ENCODE measurements around the gene DPF3.

The DPF3 gene

DNA sequence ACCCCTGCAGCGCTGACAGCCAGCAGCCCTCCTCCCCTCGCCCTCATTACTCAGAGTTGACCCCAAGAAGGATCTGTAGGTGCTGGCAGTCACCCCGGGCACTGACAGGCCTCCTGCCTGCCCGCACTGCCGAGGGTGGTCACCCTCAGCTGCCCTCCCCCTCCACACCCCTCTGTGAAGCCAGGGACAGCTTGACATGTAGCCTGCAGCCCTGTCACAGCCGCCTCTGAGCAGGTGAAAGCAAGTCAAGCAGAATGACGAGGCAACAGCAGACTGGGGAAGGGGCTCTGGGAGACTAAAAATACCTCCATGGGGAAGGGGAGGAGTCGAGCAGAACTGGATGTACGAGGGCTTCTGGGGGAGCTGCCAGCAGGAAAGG is 178.1 kb downstream of the DPF3 start:
- DNase-seq (ENCODE audit: low spot score), result no peak

DNA sequence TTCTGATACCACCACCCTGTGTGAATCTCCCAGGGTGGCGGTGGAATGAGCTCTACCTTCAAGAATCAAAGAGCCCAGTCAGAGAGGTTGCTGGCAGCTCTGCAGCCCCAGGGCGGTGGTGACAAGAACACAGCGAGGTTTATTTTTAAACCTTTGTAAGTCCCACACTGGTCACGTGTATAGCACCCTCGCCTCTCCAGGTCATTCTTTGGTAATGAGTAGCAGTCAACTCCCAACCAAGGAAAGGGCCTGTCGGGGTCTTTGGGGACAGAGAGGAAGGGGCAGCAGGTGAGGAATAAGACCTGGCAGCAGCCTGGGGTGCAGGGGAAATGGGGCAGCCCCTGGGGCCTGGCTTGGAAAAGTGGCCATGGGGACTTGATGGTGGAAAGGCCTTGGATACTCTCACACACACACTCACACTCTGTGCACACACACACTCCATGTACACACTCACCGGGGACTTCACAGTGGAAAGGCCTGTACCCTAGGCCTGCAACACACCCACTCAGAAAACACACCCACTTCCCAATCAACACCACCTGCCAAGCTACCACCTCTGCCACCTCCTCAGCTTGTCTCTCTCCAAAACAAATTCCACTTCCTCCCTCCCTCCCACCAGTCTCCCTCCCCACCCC is 178.6 kb downstream of the DPF3 start:
- DNase-seq (ENCODE audit: low spot score), result no peak

DNA sequence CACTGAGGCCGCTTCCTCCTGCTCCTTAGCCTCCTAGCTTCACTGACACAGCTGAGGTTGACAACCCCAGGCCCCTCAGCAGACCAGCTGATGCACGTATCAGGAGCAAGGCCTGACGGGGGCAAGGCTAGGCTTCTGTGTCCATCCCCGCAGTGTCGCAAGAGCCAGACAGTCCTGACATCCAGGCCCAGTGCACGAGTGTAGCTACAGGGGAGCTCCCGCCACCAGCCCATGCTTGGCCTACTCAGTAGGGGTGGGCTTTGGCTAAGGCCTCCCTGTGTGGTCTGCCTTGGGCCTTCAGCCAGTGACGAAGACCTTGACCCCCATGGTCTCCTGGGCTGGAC is 179.1 kb downstream of the DPF3 start:
- no peak for DNase-seq (ENCODE audit: low spot score)

DNA sequence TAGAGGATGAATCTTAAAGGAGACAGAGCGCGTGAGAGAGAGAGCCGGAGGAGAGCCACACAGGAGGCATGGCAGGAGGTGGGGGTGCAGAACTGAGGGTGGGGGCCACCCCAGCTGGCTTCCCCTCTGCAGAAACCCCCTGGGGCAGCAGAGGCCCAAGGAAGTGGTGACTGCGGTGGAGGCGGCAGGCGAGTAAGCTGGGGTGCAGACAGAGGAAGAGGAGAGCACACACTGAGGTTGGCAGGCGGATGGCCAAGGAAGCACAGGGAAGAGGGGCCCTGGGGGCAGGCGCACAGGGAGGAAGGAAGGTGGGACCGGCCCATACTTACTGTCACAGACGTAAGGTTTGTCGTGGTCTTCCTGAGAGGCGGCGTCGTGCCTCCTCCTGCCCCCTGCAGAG is 179.8 kb downstream of the DPF3 start:
- DNase-seq (ENCODE audit: low spot score), result no peak

DNA sequence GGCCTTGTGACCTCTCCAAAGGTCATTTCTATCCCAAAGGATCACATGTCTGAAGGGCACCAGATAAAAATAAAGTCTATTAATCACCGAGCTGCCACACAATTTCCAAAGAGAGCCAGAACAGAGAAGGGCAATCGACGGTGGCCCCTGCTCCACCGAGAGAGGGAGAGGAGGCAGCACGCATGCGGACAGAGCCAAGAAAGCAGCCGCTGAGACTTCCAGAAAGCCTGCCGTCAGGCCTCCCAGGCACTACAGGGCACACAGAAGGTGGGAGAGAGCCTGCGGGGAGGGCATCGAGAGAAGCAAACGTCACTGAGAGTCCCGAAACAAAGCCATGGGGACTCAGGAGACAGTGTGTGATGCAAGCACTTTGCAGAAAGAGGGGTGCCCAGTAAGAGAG is 182.0 kb downstream of the DPF3 start:
- DNase-seq (ENCODE audit: low spot score), result no peak

DNA sequence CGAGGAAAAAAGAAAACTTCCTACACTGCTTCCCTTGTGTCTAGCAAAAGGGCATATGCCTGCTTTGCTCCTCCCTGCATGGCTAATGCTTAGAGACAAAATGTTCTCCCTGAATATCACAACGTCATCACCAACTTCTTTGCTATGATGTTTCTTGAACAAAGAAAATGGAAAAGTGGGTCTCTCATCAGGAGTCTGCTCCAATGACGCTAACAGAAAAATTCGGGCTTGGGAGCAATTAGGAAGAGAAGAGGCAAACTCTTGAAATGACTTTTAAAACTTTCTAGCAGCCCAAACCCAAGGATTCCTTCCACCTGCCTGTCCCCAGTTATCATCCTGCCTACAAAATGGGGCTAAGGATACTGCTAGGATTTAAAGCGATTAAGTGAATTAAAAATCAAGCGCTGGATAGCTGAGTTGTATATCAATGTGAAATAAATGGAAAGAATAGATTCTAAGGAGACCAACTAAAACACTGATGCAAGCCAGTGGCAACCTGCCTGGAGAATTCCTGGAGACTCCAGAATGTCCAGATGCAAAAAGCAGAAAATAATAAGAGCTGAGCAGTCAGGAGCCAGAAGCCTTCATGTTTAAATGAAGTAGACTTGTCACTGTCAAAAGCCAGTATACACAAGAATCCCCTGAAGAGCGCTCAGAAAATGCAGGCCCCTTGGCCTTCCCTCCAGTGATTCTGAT is 183.8 kb downstream of the DPF3 start:
- no peak for DNase-seq (ENCODE audit: low spot score)

DNA sequence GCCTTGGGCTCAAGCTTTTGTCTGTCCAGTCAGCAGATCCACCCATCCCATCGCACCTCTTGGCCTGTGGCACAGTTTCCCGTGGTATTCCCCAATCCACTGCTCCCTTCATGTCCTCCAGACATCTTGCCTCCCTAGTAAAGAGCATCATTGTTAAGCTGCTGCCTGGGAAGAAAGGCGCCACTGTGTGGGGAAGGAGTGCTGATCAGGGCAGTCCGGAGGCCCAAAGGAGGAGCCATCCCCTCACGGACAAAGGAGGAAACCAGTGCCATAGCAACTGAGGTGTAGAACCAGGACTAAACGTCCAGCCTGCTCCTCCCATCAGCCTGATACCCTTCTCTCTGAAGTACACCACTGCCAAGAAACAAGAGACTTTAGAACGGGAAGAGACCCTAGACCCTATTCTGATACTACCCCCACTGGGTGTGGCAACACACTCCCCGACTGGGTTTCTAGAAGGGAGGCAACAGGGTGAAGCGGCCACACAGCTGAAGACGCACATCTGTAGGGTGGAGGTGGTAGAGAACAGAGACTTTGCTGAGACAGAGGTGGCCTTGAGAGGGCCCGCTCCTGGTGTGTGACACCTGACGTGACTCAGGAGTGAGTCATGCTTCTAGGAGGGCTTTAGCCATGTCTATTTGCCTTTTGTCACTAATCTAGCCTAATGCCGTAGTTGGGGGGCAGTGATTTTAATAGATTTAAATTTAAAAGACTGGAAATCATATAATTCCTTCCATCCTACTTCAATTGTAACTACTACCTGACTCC is 185.0 kb downstream of the DPF3 start:
- no peak for DNase-seq (ENCODE audit: low spot score)

DNA sequence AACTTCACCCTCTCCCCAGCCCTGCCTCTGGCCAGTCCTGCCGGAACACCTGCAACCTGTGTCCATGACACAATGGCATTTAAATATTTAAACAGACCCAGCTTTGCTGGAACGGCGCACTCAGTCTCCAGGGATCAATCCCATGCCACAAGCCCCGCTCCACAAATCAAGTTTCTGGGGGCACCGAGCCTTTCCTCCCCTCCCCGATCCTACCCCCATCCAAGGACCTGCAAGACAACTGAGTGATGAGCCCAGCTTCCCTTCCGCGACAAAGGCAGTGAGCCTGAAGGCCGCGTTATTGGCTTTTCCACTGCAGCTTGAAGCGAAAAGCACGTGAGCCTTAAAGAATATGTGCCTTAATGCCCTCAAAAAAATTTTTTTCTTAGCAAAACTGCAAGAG is 185.7 kb downstream of the DPF3 start:
- no peak for DNase-seq (ENCODE audit: low spot score)

DNA sequence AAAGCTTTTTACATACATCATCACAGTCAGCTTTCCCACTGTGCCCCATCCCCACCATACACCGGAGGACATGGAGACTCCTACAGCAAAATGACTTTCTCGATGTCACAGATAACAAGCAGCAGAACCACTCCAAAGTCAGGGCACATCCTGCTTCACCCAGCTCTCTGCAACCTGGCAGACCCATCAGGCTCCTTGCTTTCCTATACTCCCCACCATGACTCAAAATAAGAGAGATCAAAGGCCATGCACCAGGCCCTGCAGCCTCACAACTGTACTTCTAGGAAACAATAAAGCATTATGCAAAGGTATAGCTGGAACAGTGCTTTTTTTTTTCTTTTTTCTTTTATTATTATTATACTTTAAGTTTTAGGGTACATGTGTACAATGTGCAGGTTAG is 187.4 kb downstream of the DPF3 start:
- no peak for DNase-seq (ENCODE audit: low spot score)

DNA sequence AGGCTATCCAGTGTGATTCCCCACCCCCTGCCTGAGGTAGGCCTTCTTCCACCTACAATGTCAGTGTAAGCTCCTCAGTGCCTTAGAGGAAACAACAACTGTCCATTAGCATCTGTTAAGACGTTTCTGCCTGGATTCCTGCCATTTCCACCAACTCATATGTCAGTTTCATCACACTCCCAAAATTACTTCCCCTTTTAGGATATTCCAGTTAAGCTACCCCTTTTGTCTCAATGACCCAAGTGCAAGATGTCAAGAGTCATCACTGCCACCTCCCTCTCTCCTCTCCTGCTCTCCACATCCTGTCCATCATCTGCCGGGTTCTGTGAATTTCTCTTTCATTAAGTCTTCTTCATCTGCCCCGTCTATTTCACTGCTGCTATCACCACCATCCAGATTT is 189.4 kb downstream of the DPF3 start:
- DNase-seq (ENCODE audit: low spot score), result no peak

DNA sequence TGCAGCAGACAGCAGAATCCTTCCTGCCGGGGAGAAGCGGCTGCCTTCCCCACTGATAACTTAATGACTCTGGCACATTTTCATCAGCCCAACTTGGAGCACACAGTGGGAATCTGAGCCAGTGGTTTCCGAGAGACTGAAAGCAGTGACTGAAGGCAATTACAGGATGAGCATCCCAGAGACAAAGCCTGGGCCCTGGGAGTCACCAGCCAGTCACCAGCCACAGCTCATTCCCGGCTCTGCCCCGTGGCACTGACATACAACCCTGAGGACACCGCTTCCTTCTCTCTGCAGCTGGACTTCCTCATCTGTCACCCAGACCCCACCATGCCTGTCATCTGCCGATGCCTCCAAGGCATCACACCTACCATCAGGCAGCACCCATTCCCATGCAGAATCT is 192.3 kb downstream of the DPF3 start:
- DNase-seq (ENCODE audit: low spot score), result no peak

DNA sequence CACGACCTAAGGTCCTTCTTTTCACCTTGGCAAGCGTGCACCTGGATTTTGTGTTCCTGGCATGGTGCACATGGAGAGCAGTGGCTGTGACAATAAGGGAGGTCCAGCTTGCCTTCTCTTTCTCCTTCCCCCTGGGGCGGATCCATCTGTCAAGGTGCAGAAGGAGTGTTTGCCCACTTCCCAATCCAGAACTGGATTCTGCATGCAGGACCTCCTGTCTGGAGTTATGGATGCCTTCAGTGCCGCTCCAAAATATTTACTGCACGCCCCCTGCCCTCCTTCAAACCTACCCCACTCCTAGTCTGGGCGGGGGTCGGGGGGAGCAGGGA is 192.7 kb downstream of the DPF3 start:
- DNase-seq (ENCODE audit: low spot score), result no peak

DNA sequence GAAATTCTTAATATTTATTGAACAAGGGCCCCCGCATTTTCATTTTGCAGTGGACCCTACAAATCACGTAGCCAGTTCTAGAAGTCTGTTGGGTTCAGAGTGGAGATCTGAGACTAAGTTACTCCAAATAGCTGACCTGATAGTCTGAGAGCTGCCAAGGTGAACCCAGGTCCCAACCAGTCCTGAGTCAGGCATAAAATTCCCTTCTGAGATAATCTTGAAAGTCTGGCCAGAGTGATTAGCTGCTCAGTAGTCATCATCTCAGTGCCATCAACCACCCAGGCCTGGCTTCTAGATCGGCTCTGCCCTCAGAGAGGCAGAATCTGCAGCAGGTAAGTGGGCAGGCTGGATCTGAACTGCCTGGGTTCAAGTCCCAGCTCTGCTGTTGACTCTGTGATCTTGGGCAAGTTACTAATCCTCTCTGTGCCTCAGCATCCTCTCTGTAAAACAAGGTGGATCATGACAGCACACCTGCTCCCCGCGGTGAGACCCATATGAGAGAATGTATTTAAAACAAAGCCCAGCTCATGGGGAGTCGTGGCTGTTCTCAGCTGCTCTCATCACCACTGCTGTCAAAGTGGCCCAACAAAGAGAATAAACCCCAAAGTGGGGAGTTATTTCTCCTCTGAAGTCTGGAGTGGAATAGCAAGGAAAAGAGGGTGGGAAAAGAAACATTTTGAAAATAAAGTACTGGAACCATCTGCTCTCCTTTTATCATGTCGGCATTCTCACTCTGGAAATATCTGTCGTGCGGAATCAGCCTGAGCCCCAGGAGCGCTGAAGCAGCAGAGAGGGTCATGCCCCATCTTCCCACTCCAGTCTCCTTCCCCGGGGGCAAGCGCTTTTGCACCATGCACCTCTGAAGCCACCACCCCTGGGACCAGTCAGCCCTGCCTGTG is 193.3 kb downstream of the DPF3 start:
- DNase-seq (ENCODE audit: low spot score), result no peak

DNA sequence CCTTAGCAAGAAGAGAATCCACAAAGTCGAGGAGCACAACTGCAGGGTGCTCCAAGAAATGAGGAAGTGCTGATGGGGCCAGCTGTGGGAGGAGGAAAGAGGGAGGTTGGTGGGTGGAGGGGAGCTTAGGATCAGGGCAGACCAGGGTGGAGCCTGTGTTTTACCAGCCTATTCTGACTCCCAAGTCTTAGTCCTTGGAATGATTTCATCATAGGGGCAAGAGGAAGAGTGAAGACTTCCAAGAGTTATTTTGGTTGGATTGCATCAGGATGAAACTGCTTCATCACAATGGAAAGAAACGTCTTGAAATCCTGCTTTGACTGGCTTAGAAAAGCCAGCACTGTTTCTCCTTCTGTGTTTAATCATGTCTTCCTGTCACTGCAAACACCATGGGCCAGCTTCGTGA is 194.0 kb downstream of the DPF3 start:
- DNase-seq (ENCODE audit: low spot score), result no peak

DNA sequence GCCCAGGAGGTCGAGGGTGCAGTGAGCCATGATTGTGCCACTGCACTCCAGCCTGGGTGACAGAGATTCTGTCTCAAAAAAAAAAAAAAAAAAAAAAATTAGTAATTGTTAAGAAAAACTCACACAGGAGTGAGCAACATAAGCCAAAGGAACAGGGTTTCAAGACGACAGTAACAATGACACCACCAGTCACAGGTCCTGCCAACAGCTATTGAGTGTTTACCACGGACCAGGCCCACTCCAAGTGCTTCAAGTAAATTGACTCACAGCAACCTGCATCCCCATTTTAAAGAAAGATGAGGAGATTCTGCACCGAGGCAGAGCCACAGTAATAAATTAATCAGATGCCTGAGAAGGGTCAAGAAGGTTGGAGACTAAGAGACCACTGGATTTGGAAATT is 194.5 kb downstream of the DPF3 start:
- no peak for DNase-seq (ENCODE audit: low spot score)

DNA sequence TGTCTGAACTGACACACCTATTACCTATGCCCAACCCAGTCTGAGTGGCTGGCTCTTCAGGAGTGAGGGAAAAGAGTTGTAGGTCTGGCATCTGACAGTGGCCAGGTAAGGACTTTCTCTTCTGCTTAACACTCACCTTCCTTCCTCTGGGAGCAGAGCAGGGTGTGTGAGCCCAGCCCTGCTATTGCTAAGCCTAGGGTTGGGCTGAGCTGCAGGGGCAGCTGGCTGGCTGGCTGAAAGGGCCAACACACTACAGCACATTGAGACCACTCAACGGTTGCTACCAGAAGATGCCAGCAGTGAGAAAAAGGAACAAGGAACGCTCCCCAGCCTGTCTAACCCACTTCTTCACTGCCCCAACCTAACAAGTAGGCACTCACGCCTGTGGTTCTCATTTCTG is 201.2 kb downstream of the DPF3 start:
- no peak for DNase-seq (ENCODE audit: low spot score)

DNA sequence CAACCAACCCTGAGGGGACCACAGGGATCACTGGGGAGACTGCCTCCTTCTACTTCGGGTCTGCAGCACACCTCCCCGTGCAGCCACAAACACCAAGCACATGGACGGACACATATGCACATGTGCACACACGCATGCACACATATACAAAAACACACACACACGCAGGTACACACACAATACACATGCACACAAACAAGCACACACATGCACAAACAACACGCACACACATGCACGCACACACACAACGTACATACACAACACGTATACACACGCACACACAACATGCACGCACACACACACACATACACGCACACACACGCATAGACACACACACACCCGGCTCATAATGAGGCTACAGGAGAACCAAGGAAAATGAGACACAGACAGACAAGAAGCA is 203.6 kb downstream of the DPF3 start:
- DNase-seq (ENCODE audit: low spot score), result no peak

DNA sequence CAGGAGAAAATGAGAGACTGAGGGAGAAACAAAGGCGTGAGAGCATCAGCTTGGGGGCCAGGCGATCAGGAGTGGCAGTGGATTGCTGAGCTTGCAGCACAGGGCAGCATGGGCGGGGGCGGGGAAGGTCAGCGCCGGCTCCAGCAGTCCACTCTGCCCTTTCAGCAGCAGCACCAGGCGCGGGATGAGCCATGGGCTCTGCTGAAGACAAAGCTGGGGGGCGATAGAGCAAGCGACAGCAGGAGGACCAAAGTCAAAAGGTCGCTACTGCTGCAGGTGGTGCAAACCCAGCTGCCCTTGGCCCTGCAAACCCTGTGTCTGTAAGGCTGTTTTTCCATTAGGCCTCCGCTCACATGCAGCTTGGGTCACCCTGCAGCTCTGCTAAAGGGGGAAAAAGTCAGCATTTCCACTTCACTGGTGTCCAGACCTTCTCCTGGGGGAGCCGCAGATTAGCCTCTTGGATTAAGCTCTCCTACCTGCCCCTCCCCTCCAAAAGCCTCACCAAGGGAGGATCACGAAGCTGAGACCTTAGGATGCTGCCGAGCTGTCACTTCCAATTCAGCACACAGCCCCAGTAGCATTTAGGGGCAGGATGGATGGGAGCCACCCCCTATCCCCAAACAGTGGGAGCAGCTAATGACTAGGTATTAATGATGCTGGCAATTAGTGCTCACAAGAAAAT is 204.8 kb downstream of the DPF3 start:
- no peak for DNase-seq (ENCODE audit: low spot score)

DNA sequence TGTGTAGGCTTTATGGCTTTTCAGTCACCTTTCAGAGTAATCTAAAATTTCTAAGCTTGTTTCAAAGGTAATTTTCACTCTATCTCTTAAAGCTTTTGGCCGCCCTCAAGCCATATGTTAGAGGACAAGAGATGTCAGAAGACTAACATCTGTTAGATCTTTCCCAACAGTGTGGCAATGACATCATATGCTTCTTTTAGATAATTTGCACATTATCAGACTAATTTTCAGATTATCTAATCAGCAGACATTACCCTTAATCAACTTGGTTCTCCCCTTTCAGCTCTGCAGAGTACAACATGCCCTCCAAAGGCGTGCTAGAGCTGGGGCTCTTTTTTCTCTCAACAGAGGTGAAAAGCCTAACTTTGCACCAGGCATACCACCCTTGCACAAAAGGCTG is 207.1 kb downstream of the DPF3 start:
- DNase-seq (ENCODE audit: low spot score), result no peak

DNA sequence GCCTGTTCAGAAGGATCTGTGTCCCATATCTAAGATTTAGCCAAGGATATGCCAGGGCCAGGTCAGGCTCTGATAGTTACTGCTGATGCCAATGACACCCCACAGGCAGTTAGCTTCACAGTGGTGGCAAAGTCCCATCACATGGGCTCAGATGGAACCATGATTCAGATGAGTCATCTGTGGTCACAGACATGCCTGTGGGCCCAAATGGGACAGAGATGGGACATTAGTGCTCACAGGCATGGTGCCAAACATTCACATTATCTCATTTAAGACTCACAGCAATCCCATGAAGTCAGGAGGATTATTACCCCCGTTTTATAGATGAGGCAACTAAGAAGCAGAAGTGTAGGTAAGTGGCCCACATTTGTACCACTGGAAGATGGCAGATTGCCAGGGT is 207.8 kb downstream of the DPF3 start:
- no peak for DNase-seq (ENCODE audit: low spot score)

DNA sequence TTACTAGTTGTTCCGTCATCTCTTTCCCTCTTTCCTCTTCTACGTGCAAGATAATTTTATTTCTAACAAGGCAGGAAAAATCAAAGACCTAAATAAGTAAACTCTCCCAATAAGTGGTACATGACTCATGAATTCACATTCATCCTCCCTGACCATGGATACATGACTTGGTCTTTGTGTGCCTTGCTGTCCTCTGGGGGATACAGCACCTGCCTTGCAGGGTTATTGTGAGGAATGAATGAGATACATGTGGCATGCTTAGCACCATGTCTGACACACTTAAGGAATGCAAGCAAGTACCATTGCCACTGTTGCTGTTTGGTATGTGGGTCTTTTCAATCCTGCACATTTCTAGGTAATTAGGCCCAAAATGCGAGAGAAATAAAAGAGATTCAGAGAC is 208.4 kb downstream of the DPF3 start:
- no peak for DNase-seq (ENCODE audit: low spot score)

DNA sequence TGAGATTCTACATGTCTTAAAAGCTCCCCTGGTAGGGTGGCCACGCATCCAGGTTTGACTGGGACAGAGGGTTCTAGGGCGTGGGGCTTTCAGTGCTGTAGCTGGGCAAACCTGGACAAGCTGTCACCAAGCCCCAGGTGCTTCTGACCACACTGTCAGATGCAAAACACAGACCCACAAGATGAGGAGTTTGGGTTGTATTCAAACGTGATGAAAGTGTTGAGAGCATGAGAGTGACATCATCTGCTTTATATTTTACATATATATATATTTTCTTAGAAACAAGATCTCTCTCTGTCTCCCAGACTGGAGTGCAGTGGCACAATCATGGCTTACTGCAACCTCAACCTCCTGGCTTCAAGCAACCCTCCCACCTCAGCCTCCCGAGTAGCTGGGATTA is 210.1 kb downstream of the DPF3 start:
- no peak for DNase-seq (ENCODE audit: low spot score)

Data from HuH-7.5 (cell line).